Neuronal stem cell (in vitro differentiated cells): Measurements from ENCODE around the gene MID1.

Experiments
- DNase-seq: peaks from one replicate; pipeline ENCODE4 v3.0.0-alpha.2; 2013; ENCODE audit warnings: low spot score
- H2AFZ ChIP-seq: one replicate; pipeline ENCODE4 v1.6.1; 2013; ENCODE audit warnings: mild to moderate bottlenecking, low read length, inconsistent platforms
- H2AK5ac ChIP-seq: 2 replicates; pipeline ENCODE4 v1.6.1; 2013; ENCODE audit warnings: low read depth, mild to moderate bottlenecking, inconsistent platforms, low read length, moderate library complexity, mixed read lengths
- H2BK120ac ChIP-seq: 2 replicates; pipeline ENCODE4 v1.6.1; 2013; ENCODE audit warnings: low read depth, mild to moderate bottlenecking, inconsistent platforms, low read length, moderate library complexity, mixed read lengths
- H2BK12ac ChIP-seq: one replicate; pipeline ENCODE4 v1.6.1; 2013; ENCODE audit warnings: low read length, inconsistent platforms
- H2BK15ac ChIP-seq: 2 replicates; pipeline ENCODE4 v1.6.1; 2013; ENCODE audit warnings: mild to moderate bottlenecking, low read length, inconsistent platforms, mixed read lengths
- H2BK5ac ChIP-seq: one replicate; pipeline ENCODE4 v1.6.1; 2013; ENCODE audit warnings: inconsistent platforms, mild to moderate bottlenecking, low read length, moderate library complexity
- H3K14ac ChIP-seq: one replicate; pipeline ENCODE4 v1.6.1; 2013; ENCODE audit warnings: low read length, inconsistent platforms
- H3K18ac ChIP-seq: 2 replicates; pipeline ENCODE4 v1.6.1; 2013; ENCODE audit warnings: low read length, inconsistent platforms
- H3K23ac ChIP-seq: 2 replicates; pipeline ENCODE4 v1.6.1; 2013; ENCODE audit warnings: low read depth, mild to moderate bottlenecking, mixed read lengths, low read length, inconsistent platforms; ENCODE audit not compliant: poor library complexity
- H3K27ac ChIP-seq: replicated peaks from 3 replicates; pipeline ENCODE4 v1.5.1; 2013; ENCODE audit warnings: low read length, inconsistent platforms
- H3K27me3 ChIP-seq, 3 experiments: 2 replicates each; pipeline ENCODE4 v1.6.1; 2013; ENCODE audit warnings: low read length in 3 of 3, mild to moderate bottlenecking in 2 of 3, inconsistent platforms in 1 of 3, low read depth in 1 of 3, mixed read lengths in 1 of 3, moderate library complexity in 1 of 3; ENCODE audit not compliant: control insufficient read depth in 3 of 3, insufficient read depth in 3 of 3
- H3K36me3 ChIP-seq, 2 donors: replicated peaks in 1 of 2; 2 replicates each; pipeline ENCODE4 v1.6.1; 2013; ENCODE audit warnings: low read length in 2 of 2; ENCODE audit not compliant: control insufficient read depth in 2 of 2, insufficient read depth in 2 of 2
- H3K4ac ChIP-seq: 2 replicates; pipeline ENCODE4 v1.6.1; 2013; ENCODE audit warnings: inconsistent platforms, mild to moderate bottlenecking, low read length, moderate library complexity
- H3K4me1 ChIP-seq, 2 donors: 1 replicate in 1 of 2; 2 replicates in 1 of 2; pipeline ENCODE4 v1.6.1; 2013; ENCODE audit warnings: low read length in 2 of 2, low read depth in 1 of 2; ENCODE audit not compliant: control insufficient read depth in 2 of 2, insufficient read depth in 1 of 2
- H3K4me2 ChIP-seq: one replicate; pipeline ENCODE4 v1.6.1; 2013; ENCODE audit warnings: mild to moderate bottlenecking, low read length, inconsistent platforms; ENCODE audit not compliant: insufficient read depth, poor library complexity, severe bottlenecking
- H3K4me3 ChIP-seq, 2 donors: 2 replicates each; pipeline ENCODE4 v1.5.1; 2013; ENCODE audit warnings: low read length in 2 of 2, mild to moderate bottlenecking in 2 of 2, inconsistent platforms in 1 of 2, moderate library complexity in 1 of 2
- H3K79me1 ChIP-seq: one replicate; pipeline ENCODE4 v1.6.1; 2013; ENCODE audit warnings: low read depth, mild to moderate bottlenecking, inconsistent platforms, low read length, moderate library complexity
- H3K9ac ChIP-seq: one replicate; pipeline ENCODE4 v1.6.1; 2013; ENCODE audit warnings: mild to moderate bottlenecking, low read depth, low read length, inconsistent platforms; ENCODE audit not compliant: poor library complexity
- H3K9me3 ChIP-seq, 2 donors: replicated peaks in 1 of 2; 2 replicates each; pipeline versions ENCODE3 to v1.6.1; 2013; ENCODE audit warnings: low read length in 2 of 2, mild to moderate bottlenecking in 2 of 2, inconsistent platforms in 1 of 2, low read depth in 1 of 2, mixed read lengths in 1 of 2, moderate library complexity in 1 of 2; ENCODE audit not compliant: control insufficient read depth in 2 of 2, insufficient read depth in 1 of 2
- H4K8ac ChIP-seq: one replicate; pipeline ENCODE4 v1.6.1; 2013; ENCODE audit warnings: low read depth, mild to moderate bottlenecking, inconsistent platforms, low read length, moderate library complexity
- H4K91ac ChIP-seq: one replicate; pipeline ENCODE4 v1.6.1; 2013; ENCODE audit warnings: low read length, low read depth, mild to moderate bottlenecking, inconsistent platforms; ENCODE audit not compliant: poor library complexity
- WGBS, 2 donors: extraction: QIAGEN DNeasy Blood & Tissue Kit; methylation state at CpG; one replicate each; pipeline ENCODE4 v1.1.7; 2013; ENCODE audit warnings: missing lambda C conversion rate in 2 of 2, mixed read lengths in 1 of 2; ENCODE audit not compliant: insufficient read length in 2 of 2, insufficient replicate concordance in 1 of 2; ENCODE audit errors: extremely low coverage in 2 of 2; 5-methylcytosine and 5-hydroxymethylcytosine counted together

MID1 gene

GRCh38 chrX:10479508-10479907 is 140.9 kb downstream of the MID1 start:
- Histone ChIP-seq H3K4me2 (no peak overlapping the region), H3K27me3 (peaks cover 0 to under 1% (median 0%) of the 10 kb centered on the region in 3 experiments), H3K14ac (no peak overlapping the region), H3K18ac (no peak overlapping the region), H3K4me1 (peaks cover 0 to 14% of the 10 kb centered on the region in 2 donors), H2BK5ac (no peak overlapping the region), H3K4ac (no peak overlapping the region), H2AFZ (no peak overlapping the region), H2BK15ac (no peak overlapping the region), H2AK5ac (no peak overlapping the region), H4K91ac (no peak overlapping the region), H4K8ac (no peak overlapping the region), H3K4me3 (no peak overlapping the region), H2BK12ac (no peak overlapping the region), H3K36me3 (peaks cover 0 to 58% of the 10 kb centered on the region in 2 donors), H3K79me1 (no peaks in the 10 kb centered on the region), H3K9ac (no peak overlapping the region), H2BK120ac (no peak overlapping the region), H3K27ac (no peak overlapping the region), H3K23ac (no peak overlapping the region), H3K9me3 (peaks cover 0 to 13% of the 10 kb centered on the region in 2 donors)
- DNase-seq, result no peak
- no CpG with 5 or more reads among the region's 3 CpGs for WGBS, 2 donors

GRCh38 chrX:10477525-10477924 is 142.9 kb downstream of the MID1 start:
- Histone ChIP-seq H3K4me3 (no peak overlapping the region), H3K36me3 (peaks cover 3 to 78% of the 10 kb centered on the region in 2 donors), H2AK5ac (no peak overlapping the region), H3K9me3 (peaks cover 0 to 13% of the 10 kb centered on the region in 2 donors), H3K9ac (no peak overlapping the region), H4K91ac (no peak overlapping the region), H3K18ac (no peak overlapping the region), H3K27ac (no peak overlapping the region), H3K27me3 (no peaks in the 10 kb centered on the region), H4K8ac (no peak overlapping the region), H3K4ac (no peak overlapping the region), H3K4me2 (no peak overlapping the region), H3K23ac (no peak overlapping the region), H2BK5ac (no peak overlapping the region), H2BK12ac (no peak overlapping the region), H3K4me1 (peaks cover 0 to 7% of the 10 kb centered on the region in 2 donors), H2AFZ (no peak overlapping the region), H2BK15ac (no peak overlapping the region), H3K14ac (no peak overlapping the region), H2BK120ac (no peak overlapping the region), H3K79me1 (no peaks in the 10 kb centered on the region)
- no CpG with 5 or more reads among the region's 3 CpGs for WGBS, 2 donors
- DNase-seq, result no peak

GRCh38 chrX:10474913-10475568 is 145.3 kb downstream of the MID1 start:
- Histone ChIP-seq H3K79me1 (no peaks in the 10 kb centered on the region), H3K18ac (no peak overlapping the region), H3K4me1 (peaks cover 0 to 3% of the 10 kb centered on the region in 2 donors), H3K9ac (no peak overlapping the region), H2BK15ac (no peak overlapping the region), H3K4me3 (no peak overlapping the region), H4K91ac (no peak overlapping the region), H3K14ac (no peak overlapping the region), H4K8ac (no peak overlapping the region), H3K4me2 (no peak overlapping the region), H2BK12ac (no peak overlapping the region), H3K27me3 (no peaks in the 10 kb centered on the region), H2BK120ac (no peak overlapping the region), H3K9me3 (peaks cover 0 to 7% of the 10 kb centered on the region in 2 donors), H2AFZ (no peak overlapping the region), H3K4ac (no peak overlapping the region), H3K36me3 (peaks cover 3 to 87% of the 10 kb centered on the region in 2 donors), H2AK5ac (no peak overlapping the region), H2BK5ac (no peak overlapping the region), H3K27ac (no peak overlapping the region), H3K23ac (no peak overlapping the region)
- no peak for DNase-seq
- no CpG with 5 or more reads among the region's 6 CpGs for WGBS, 2 donors

DNA sequence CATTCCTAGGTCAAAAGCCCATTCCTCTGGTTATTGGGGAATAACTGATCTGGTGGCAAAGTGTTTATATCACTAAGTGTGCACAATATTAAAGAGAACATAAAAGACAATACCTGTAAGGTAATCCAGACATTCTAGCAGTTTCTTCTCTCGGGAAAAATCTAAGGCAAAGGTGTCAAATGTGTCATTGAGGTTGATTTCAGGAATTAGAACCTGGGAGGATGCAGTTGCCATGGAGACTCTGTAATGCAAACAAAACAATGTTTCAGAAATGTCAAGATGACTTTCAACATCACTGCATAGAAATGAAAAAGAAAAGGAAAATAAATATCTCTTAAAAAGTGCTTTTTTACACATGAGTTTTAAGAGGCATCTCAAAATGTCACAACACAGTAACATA is 145.9 kb downstream of the MID1 start:
- Histone ChIP-seq H3K4me3 (no peak overlapping the region), H3K4me2 (no peak overlapping the region), H3K4me1 (peaks cover 0 to 3% of the 10 kb centered on the region in 2 donors), H4K8ac (no peak overlapping the region), H3K18ac (no peak overlapping the region), H3K23ac (no peak overlapping the region), H3K4ac (no peak overlapping the region), H2AK5ac (no peak overlapping the region), H2AFZ (no peak overlapping the region), H3K9me3 (peaks cover 0 to 2% of the 10 kb centered on the region in 2 donors), H3K27me3 (no peaks in the 10 kb centered on the region), H4K91ac (no peak overlapping the region), H3K9ac (no peak overlapping the region), H3K14ac (no peak overlapping the region), H2BK120ac (no peak overlapping the region), H2BK12ac (no peak overlapping the region), H3K36me3 (peaks cover 3 to 87% of the 10 kb centered on the region in 2 donors), H3K27ac (no peak overlapping the region), H2BK5ac (no peak overlapping the region), H3K79me1 (no peaks in the 10 kb centered on the region), H2BK15ac (no peak overlapping the region)
- no CpG with 5 or more reads among the region's 1 CpG for WGBS, 2 donors
- no peak for DNase-seq
